ENCODE data around the gene TAF6.

The TAF6 gene

DNA sequence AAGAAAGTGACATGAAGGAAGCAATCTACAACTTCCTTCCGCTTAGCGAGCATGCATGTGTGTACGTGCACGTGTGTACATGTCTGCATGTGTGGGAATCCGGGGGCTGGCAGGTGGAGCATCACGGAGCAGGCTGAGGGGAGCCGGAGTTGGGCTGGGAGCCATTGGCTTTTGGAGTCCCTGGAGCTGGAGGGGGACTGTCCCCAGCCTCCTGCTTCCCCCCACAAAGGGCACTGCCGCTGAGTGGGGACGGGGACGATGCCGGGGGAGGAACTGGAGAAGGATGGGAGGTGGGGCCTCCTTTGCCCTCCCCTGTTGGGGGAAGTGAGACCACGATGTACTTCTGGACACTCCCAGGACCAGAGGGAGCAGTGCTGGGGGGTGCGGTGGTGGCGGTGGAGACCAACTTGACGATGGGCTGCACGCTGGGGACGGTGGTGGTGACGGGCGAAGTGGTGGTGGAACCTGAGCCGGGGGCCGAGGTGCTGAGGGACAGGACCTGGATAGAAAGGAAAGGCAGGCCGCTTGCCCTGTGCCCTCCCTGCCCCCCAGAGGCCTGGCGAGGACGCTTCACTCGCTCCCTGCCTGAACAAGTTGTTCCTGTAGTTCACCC is 11.9 kb downstream of the TAF6 start:
- peaks cover 30% of the 10 kb centered on the region for H3K36me3 ChIP-seq (replicated peaks; ENCODE audit: low read depth, low read length)
- peaks cover 6% of the 10 kb centered on the region for H3K4me1 ChIP-seq (ENCODE audit: low read length)
- H3K79me2 ChIP-seq (ENCODE audit: low read length): peaks cover 5% of the 10 kb centered on the region
- no peaks in the 10 kb centered on the region for H4K20me1 ChIP-seq (ENCODE audit: insufficient read depth, low read length)
- H2AFZ ChIP-seq (ENCODE audit: low read depth, low read length): no peak overlapping the region
- H3K27ac ChIP-seq (ENCODE audit: low read length): no peak overlapping the region
- no peak overlapping the region for H3K4me2 ChIP-seq (ENCODE audit: low read length)
- no peak for TF ChIP-seq EZH2phosphoT487 (IDR thresholded peaks at IDR 0.05; ENCODE audit: low read depth)
- TF ChIP-seq, protein P1, sequence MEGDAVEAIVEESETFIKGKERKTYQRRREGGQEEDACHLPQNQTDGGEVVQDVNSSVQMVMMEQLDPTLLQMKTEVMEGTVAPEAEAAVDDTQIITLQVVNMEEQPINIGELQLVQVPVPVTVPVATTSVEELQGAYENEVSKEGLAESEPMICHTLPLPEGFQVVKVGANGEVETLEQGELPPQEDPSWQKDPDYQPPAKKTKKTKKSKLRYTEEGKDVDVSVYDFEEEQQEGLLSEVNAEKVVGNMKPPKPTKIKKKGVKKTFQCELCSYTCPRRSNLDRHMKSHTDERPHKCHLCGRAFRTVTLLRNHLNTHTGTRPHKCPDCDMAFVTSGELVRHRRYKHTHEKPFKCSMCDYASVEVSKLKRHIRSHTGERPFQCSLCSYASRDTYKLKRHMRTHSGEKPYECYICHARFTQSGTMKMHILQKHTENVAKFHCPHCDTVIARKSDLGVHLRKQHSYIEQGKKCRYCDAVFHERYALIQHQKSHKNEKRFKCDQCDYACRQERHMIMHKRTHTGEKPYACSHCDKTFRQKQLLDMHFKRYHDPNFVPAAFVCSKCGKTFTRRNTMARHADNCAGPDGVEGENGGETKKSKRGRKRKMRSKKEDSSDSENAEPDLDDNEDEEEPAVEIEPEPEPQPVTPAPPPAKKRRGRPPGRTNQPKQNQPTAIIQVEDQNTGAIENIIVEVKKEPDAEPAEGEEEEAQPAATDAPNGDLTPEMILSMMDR (IDR thresholded peaks at IDR 0.05; ENCODE audit: low read depth, low read length): no peak
- H3K4me3 ChIP-seq (ENCODE audit: low read length): no peak overlapping the region
- no peaks in the 10 kb centered on the region for H3K9me3 ChIP-seq (ENCODE audit: insufficient read depth, low read length)
- H3K9ac ChIP-seq (ENCODE audit: low read length): no peak overlapping the region
- H3K27me3 ChIP-seq (ENCODE audit: low read depth, low read length): no peaks in the 10 kb centered on the region

DNA sequence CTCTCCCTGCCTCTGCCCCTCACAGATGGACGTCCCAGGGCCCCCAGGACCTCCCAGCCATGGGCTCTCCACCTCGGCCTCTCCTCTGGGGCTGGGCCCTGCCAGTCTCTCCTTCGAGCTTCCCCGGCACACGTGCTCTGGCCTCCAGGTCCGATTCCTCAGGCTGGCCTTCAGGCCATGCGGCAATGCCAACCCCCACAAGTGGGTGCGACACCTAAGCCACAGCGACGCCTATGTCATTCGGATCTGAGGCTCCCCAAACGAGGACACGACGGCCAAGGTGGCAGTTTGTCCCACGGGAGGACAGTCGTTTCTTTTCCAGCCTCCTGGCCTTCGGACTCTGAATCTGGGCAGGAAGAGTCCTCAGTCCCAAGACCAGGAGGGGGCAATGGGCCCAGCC is 12.5 kb downstream of the TAF6 start:
- Histone ChIP-seq H3K9ac (ENCODE audit: low read length) (no peak overlapping the region), H3K9me3 (ENCODE audit: insufficient read depth, low read length) (no peaks in the 10 kb centered on the region), H3K27ac (ENCODE audit: low read length) (no peak overlapping the region), H3K36me3 (replicated peaks; ENCODE audit: low read depth, low read length) (peaks cover 24% of the 10 kb centered on the region), H3K4me1 (ENCODE audit: low read length) (peaks cover 6% of the 10 kb centered on the region), H2AFZ (ENCODE audit: low read depth, low read length) (no peak overlapping the region), H4K20me1 (ENCODE audit: insufficient read depth, low read length) (no peaks in the 10 kb centered on the region), H3K4me2 (ENCODE audit: low read length) (no peak overlapping the region), H3K4me3 (ENCODE audit: low read length) (no peak overlapping the region), H3K27me3 (ENCODE audit: low read depth, low read length) (no peaks in the 10 kb centered on the region), H3K79me2 (ENCODE audit: low read length) (peaks cover 8% of the 10 kb centered on the region)
- TF ChIP-seq EZH2phosphoT487 (IDR thresholded peaks at IDR 0.05; ENCODE audit: low read depth): no peak
- TF ChIP-seq, protein P1 (IDR thresholded peaks at IDR 0.05; ENCODE audit: low read depth, low read length): no peak

DNA sequence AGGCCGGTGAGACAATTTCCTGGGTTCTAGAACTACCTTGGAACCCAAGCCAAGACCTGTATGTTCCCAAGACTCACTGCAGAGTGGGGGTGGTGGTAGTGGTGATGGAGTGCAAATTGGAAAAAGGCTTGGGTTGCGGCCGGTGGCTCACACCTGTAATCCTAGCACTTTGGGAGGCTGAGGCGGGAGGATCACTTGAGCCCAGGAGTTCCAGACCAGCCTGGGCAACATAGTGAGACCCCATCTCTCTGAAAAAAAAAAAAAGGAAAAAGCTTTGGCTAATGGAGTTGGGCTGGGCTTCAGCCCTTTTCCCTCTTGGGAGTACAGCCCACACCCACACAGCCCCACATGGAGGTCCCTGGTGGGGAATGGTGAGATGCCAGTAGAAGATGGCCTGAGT is 13.6 kb downstream of the TAF6 start:
- Histone ChIP-seq H4K20me1 (ENCODE audit: insufficient read depth, low read length) (no peaks in the 10 kb centered on the region), H3K4me1 (ENCODE audit: low read length) (peaks cover 6% of the 10 kb centered on the region), H3K27me3 (ENCODE audit: low read depth, low read length) (no peaks in the 10 kb centered on the region), H3K9ac (ENCODE audit: low read length) (no peak overlapping the region), H3K4me3 (ENCODE audit: low read length) (no peak overlapping the region), H2AFZ (ENCODE audit: low read depth, low read length) (no peak overlapping the region), H3K36me3 (replicated peaks; ENCODE audit: low read depth, low read length) (peaks cover 17% of the 10 kb centered on the region), H3K79me2 (ENCODE audit: low read length) (peaks cover 15% of the 10 kb centered on the region), H3K27ac (ENCODE audit: low read length) (no peak overlapping the region), H3K9me3 (ENCODE audit: insufficient read depth, low read length) (no peaks in the 10 kb centered on the region), H3K4me2 (ENCODE audit: low read length) (no peak overlapping the region)
- TF ChIP-seq EZH2phosphoT487 (IDR thresholded peaks at IDR 0.05; ENCODE audit: low read depth): no peak
- TF ChIP-seq, protein P1 (IDR thresholded peaks at IDR 0.05; ENCODE audit: low read depth, low read length): no peak

DNA sequence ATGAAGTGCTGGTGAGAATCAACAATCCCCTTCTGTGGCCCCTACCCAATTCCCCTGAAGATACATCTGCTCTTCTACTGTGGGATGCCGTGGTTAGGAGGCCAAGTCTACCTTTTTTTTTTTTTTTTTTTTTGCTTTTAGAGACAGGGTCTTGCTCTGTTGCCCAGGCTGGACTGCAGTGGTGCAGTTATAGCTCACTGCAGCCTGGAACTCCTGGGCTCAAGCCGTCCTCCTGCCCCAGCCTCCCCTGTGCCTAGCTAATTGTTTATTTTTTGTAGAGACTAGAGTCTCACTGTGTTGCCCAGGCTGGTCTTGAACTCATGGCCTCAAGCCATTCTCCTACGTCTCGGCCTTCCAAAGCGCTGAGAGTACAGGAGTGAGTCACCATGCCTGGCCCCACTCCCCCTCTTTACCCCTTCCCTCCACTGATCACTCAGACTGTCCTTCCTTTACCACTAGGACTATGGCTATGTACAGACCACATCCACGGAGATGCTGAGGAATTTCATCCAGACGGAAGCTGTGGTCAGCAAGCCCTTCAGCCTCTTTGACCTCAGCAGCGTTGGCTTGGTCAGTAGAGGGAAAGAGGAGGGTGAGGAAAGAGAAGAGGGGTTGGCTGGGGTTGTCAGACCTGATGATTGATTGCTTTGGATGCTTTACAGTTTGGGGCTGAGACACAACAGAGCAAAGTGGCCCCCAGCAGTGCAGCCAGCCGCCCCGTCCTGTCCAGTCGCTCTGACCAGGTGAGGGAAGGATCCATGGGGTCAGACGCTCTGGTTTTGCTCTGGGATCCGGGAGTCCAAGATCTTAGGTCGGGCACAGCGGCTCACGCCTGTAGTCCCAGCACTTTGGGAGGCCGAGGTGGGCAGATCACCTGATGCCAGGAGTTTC is 16.0 kb downstream of the TAF6 start:
- H3K9ac ChIP-seq (ENCODE audit: low read length): no peak overlapping the region
- H3K27me3 ChIP-seq (ENCODE audit: low read depth, low read length): no peaks in the 10 kb centered on the region
- H3K4me1 ChIP-seq (ENCODE audit: low read length): peaks cover 12% of the 10 kb centered on the region
- H2AFZ ChIP-seq (ENCODE audit: low read depth, low read length): no peak overlapping the region
- no peak overlapping the region for H3K4me3 ChIP-seq (ENCODE audit: low read length)
- TF ChIP-seq, protein P1 (IDR thresholded peaks at IDR 0.05; ENCODE audit: low read depth, low read length): no peak
- TF ChIP-seq EZH2phosphoT487 (IDR thresholded peaks at IDR 0.05; ENCODE audit: low read depth): no peak
- no peak overlapping the region for H3K27ac ChIP-seq (ENCODE audit: low read length)
- no peaks in the 10 kb centered on the region for H3K9me3 ChIP-seq (ENCODE audit: insufficient read depth, low read length)
- H4K20me1 ChIP-seq (ENCODE audit: insufficient read depth, low read length): peaks cover 18% of the 10 kb centered on the region
- peaks cover 23% of the 10 kb centered on the region for H3K36me3 ChIP-seq (replicated peaks; ENCODE audit: low read depth, low read length)
- peaks cover 38% of the 10 kb centered on the region for H3K79me2 ChIP-seq (ENCODE audit: low read length)
- peak overlapping the region; percentile 81 for H3K4me2 ChIP-seq (ENCODE audit: low read length)

Data from OCI-LY3 (cell line).